HepG2 (cell line): ENCODE measurements around the gene USP24. TPM values are rescaled to one million over a fixed set of nuclear protein-coding genes. Genes with fewer than 3 reads are reported as not detected.

Source experiments
- ATAC-seq: fragments of 200-7000 bp; cut with Tn5 transposase; 3 replicates; pipeline ENCODE4 v1.9.1; 2020; ENCODE audit warnings: mild to moderate bottlenecking, moderate library complexity
- BruUV-seq: library from RNA; stranded (reverse); fragments of 400-500 nt; replicated peaks from 2 replicates; lab custom pipeline; 2021; lab: Mats Ljungman, UMichigan
- CTCF ChIA-PET: fragments of 300-600 bp; formaldehyde crosslinking; extraction: SDS; loops from one replicate; lab custom pipeline; 2021; ENCODE audit warnings: low total read pairs, inconsistent platforms, low intra/inter-chr PET ratio; lab: Yijun Ruan, JAX
- POLR2A ChIA-PET: fragments of 350-600 bp; sonication (Branson Sonifier 250); formaldehyde crosslinking; loops from one replicate; lab custom pipeline; 2020; ENCODE audit warnings: antibody characterized with exemption, inconsistent platforms; lab: Yijun Ruan, JAX
- DNase-seq: peaks from one replicate; pipeline ENCODE4 v3.0.0-alpha.2; 2015; ENCODE audit warnings: low spot score
- FAIRE-seq: peaks from 3 replicates; lab custom pipeline; 2011; peaks lifted over from hg19 to GRCh38; lab: Jason Lieb, UNC
- H2AFZ ChIP-seq: one replicate; pipeline ENCODE4 v1.6.1; 2011; ENCODE audit warnings: low read length, inconsistent platforms
- H3K27ac ChIP-seq: fragments of 300-600 bp; 3 replicates; pipeline ENCODE4 v1.8.0; 2011; ENCODE audit warnings: mixed run types, mild to moderate bottlenecking, mixed read lengths, low read length, inconsistent platforms; ENCODE audit not compliant: insufficient read depth; ENCODE audit errors: extremely low read length
- H3K27me3 ChIP-seq, 2 experiments: fragments of 200-600 bp in 1 of 2; 2 replicates in 1 of 2; 3 replicates in 1 of 2; pipeline versions ENCODE4 v1.6.0 to v1.8.0; 2011; ENCODE audit warnings: low read length in 2 of 2, mild to moderate bottlenecking in 2 of 2, moderate library complexity in 2 of 2, inconsistent platforms in 1 of 2; ENCODE audit not compliant: insufficient read depth in 2 of 2, control insufficient read depth in 1 of 2
- H3K36me3 ChIP-seq, 2 experiments: fragments of 200-600 bp in 1 of 2; replicated peaks in 1 of 2; 2 replicates in 1 of 2; 3 replicates in 1 of 2; pipeline versions ENCODE4 v1.5.1 to v1.8.0; 2011; ENCODE audit warnings: low read length in 2 of 2, inconsistent platforms in 1 of 2; ENCODE audit not compliant: insufficient read depth in 2 of 2, control insufficient read depth in 1 of 2
- H3K4me1 ChIP-seq: 2 replicates; pipeline ENCODE4 v1.5.1; 2012; ENCODE audit warnings: low read length, inconsistent platforms; ENCODE audit not compliant: insufficient read depth
- H3K4me2 ChIP-seq: 2 replicates; pipeline ENCODE4 v1.6.0; 2011; ENCODE audit warnings: low read depth, low read length, inconsistent platforms
- H3K4me3 ChIP-seq, 3 experiments: fragments of 200-600 bp in 1 of 3; sonication (generic), shearing (Covaris generic) in 1 of 3; replicated peaks in 1 of 3; 2 replicates each; pipeline ENCODE4 v1.5.1; 2011 to 2016; ENCODE audit warnings: low read length in 3 of 3, inconsistent platforms in 2 of 3, low read depth in 2 of 3, mild to moderate bottlenecking in 2 of 3, control low read depth in 1 of 3, mixed read lengths in 1 of 3; ENCODE audit not compliant: insufficient read depth in 1 of 3
- H3K79me2 ChIP-seq: one replicate; pipeline ENCODE4 v1.6.1; 2011; ENCODE audit warnings: low read length, inconsistent platforms; ENCODE audit not compliant: insufficient read depth
- H3K9ac ChIP-seq: 2 replicates; pipeline ENCODE4 v1.6.0; 2011; ENCODE audit warnings: mild to moderate bottlenecking, low read depth, low read length, inconsistent platforms; ENCODE audit not compliant: insufficient read depth
- H3K9me3 ChIP-seq: 2 replicates; pipeline ENCODE4 v1.5.1; 2012; ENCODE audit warnings: mild to moderate bottlenecking, low read length
- H4K20me1 ChIP-seq: 2 replicates; pipeline ENCODE4 v1.6.0; 2011; ENCODE audit warnings: inconsistent platforms, mild to moderate bottlenecking, low read length, moderate library complexity; ENCODE audit not compliant: insufficient read depth
- FOXA3 ChIP-seq: IDR thresholded peaks from 2 replicates; pipeline ENCODE4 v1.6.1; 2016; ENCODE audit warnings: missing genetic modification reagents, missing compliant biosample characterization
- NCOR1 ChIP-seq: fragments of 200-600 bp; sonication (generic); IDR thresholded peaks from 2 replicates; pipeline ENCODE4 v1.7.0; 2017; ENCODE audit warnings: antibody characterized with exemption, low read length, borderline replicate concordance
- ZBTB20 ChIP-seq: sonication (generic); formaldehyde crosslinking; IDR thresholded peaks from 2 replicates; pipeline ENCODE4 v1.8.1; 2023; ENCODE audit warnings: missing genetic modification reagents, low read depth, mild to moderate bottlenecking, borderline replicate concordance
- ZNF747 ChIP-seq: sonication (generic); formaldehyde crosslinking; IDR thresholded peaks from 2 replicates; pipeline ENCODE4 v1.8.1; 2023; ENCODE audit warnings: missing genetic modification reagents, mild to moderate bottlenecking, borderline replicate concordance
- WGBS: methylation state at CpG from one replicate; pipeline ENCODE4 v1.1.6; 2017; ENCODE audit warnings: low lambda C conversion rate; 5-methylcytosine and 5-hydroxymethylcytosine counted together
- in situ Hi-C: cut with HindIII; loops from 2 replicates; pipeline ENCODE4 v1.10.0; 2017; ENCODE audit warnings: low pct_unique_long_range_greater_than_20kb; ENCODE audit not compliant: extremely low pct_ligation_motif_present
- intact Hi-C: fragments of 100-400 bp; cut with micrococcal nuclease; formaldehyde crosslinking; loops from one replicate; pipeline ENCODE4 v1.10.0; 2022; ENCODE audit not compliant: unreplicated experiment
- polyA plus RNA-seq, 8 experiments: library from polyadenylated mRNA; depleted of rRNA in 3 of 8; stranded (reverse) in 7 of 8; unstranded in 1 of 8; fragments of >200 nt; fragmentation: Illumina TruSeq in 4 of 8; extraction: Trizol in 4 of 8; gene quantifications; 2 replicates each; pipeline versions ENCODE4 v1.2.1 to v1.2.3, GENCODE V29; 2011 to 2016; ENCODE audit warnings: low read depth in 4 of 8, missing spikeins in 1 of 8, mixed read lengths in 1 of 8; ENCODE audit not compliant: insufficient read depth in 1 of 8
- total RNA-seq, 5 experiments: library from RNA; depleted of rRNA; stranded (reverse); fragments of >200 nt; fragmentation: Illumina TruSeq; extraction: Trizol; gene quantifications; 2 replicates each; pipeline ENCODE4 v1.2.3, GENCODE V29; 2016; ENCODE audit warnings: low read depth in 1 of 5
- TF ChIP-seq, protein P1 (sequence below): IDR thresholded peaks from 2 replicates; pipeline ENCODE4 v1.6.1; 2016; ENCODE audit warnings: missing compliant biosample characterization, missing genetic modification reagents, borderline replicate concordance
- TF ChIP-seq, protein P2 (sequence below): sonication (generic); formaldehyde crosslinking; IDR thresholded peaks from 2 replicates; pipeline ENCODE4 v1.5.1; 2020; ENCODE audit warnings: mild to moderate bottlenecking, missing genetic modification reagents, moderate library complexity

The USP24 gene
- total and polyA plus RNA-seq, 2 of the 13 experiments (the other 11 are each of a cell fraction or from before 2014, with no cell fraction given): 18.8 to 47.6 TPM

DNA sequence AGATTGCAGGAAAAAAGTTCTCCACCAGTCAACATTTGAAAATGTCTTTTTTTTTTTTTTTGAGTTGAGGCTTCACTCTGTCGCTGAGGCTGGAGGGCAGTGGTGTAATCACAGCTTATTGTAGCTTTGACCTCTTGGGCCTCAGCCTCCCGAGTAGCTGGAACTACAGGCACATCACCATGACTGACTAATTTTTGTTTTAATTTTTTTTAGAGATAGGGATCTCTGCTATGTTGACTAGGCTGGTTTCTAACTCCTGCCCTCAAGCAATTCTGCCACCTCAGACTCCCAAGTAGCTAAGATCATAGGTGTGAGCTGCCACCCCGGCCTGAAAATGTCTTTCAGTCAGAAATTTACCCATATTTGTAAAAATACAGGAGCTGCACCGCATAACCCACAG is 30.6 kb upstream of the USP24 start:
- H3K9ac ChIP-seq: no peak overlapping the region
- POLR2A ChIA-PET: no interaction called here
- H3K4me1 ChIP-seq: peaks cover 21% of the 10 kb centered on the region
- no peak overlapping the region for H3K4me2 ChIP-seq
- no peak for FAIRE-seq
- in situ Hi-C loops (no loop called here), intact Hi-C loops (no loop called here)
- no peaks in the 10 kb centered on the region for H4K20me1 ChIP-seq
- no peak overlapping the region for H3K27ac ChIP-seq
- CTCF ChIA-PET: no interaction called here
- H2AFZ ChIP-seq: no peak overlapping the region
- 33% methylated on average over 4 of the region's 4 CpGs for WGBS
- no peak for TF ChIP-seq NCOR1
- no peak for TF ChIP-seq ZBTB20 (CRISPR knock-in tag)
- TF ChIP-seq FOXA3 (CRISPR knock-in tag): no peak
- TF ChIP-seq, protein P1, sequence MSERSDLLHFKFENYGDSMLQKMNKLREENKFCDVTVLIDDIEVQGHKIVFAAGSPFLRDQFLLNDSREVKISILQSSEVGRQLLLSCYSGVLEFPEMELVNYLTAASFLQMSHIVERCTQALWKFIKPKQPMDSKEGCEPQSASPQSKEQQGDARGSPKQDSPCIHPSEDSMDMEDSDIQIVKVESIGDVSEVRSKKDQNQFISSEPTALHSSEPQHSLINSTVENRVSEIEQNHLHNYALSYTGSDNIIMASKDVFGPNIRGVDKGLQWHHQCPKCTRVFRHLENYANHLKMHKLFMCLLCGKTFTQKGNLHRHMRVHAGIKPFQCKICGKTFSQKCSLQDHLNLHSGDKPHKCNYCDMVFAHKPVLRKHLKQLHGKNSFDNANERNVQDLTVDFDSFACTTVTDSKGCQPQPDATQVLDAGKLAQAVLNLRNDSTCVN (CRISPR knock-in tag): no peak
- TF ChIP-seq ZNF747 (CRISPR knock-in tag): no peak
- TF ChIP-seq, protein P2, sequence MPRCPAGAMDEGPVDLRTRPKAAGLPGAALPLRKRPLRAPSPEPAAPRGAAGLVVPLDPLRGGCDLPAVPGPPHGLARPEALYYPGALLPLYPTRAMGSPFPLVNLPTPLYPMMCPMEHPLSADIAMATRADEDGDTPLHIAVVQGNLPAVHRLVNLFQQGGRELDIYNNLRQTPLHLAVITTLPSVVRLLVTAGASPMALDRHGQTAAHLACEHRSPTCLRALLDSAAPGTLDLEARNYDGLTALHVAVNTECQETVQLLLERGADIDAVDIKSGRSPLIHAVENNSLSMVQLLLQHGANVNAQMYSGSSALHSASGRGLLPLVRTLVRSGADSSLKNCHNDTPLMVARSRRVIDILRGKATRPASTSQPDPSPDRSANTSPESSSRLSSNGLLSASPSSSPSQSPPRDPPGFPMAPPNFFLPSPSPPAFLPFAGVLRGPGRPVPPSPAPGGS: no peak
- ATAC-seq: no peak
- H3K27me3 ChIP-seq: peaks cover 0 to 6% of the 10 kb centered on the region in 2 experiments; a peak in 1 of 5 replicates
- DNase-seq: no peak
- H3K4me3 ChIP-seq: no peak overlapping the region
- BruUV-seq: no TSS peak
- H3K9me3 ChIP-seq: no peaks in the 10 kb centered on the region
- no peaks in the 10 kb centered on the region for H3K79me2 ChIP-seq
- H3K36me3 ChIP-seq: no peaks in the 10 kb centered on the region
